Measurements from ENCODE around the gene ADGRD1.
"Not testable (repeated sequence)": the region's sequence is repeated elsewhere in the genome, so short reads cannot be mapped to it uniquely, and the experiment has no call there.

ADGRD1 gene

GRCh38 chr12:131105736-131106348, 152.1 kb downstream of the ADGRD1 start:
- intact Hi-C loops (cut with DNase I), result loop anchor here (2.0 kb wide), 1 partner anchor 729 kb away; no protein-coding TSS in a partner anchor
- peak in 8 of 10 donors; percentile 52 to 94 (median 69) for DNase-seq

GRCh38 chr12:131106349-131106941, 152.7 kb downstream of the ADGRD1 start:
- DNase-seq, result peak in 3 of 10 donors; percentile 50 to 77 (median 69)

GRCh38 chr12:131108177-131108955, 154.7 kb downstream of the ADGRD1 start:
- intact Hi-C loops (cut with DNase I), result no loop called here
- DNase-seq, result peak in 5 of 10 donors; percentile 5 to 48 (median 44)

More at GRCh38 chr12:131106349-131106941, 152.7 kb downstream of the ADGRD1 start:
- intact Hi-C loops (cut with DNase I), result no loop called here

- intact Hi-C loops (cut with DNase I), result no loop called here
Observed at GRCh38 chr12:131111446-131111845, 157.7 kb downstream of the ADGRD1 start.

GRCh38 chr12:131112021-131112420, 158.3 kb downstream of the ADGRD1 start:
- DNase-seq, result peak in 1 of 10 donors; percentile 33
- intact Hi-C loops (cut with DNase I), result no loop called here

More at GRCh38 chr12:131111446-131111845, 157.7 kb downstream of the ADGRD1 start:
- DNase-seq, result no peak

- intact Hi-C loops (cut with DNase I), result no loop called here
- peak in 4 of 10 donors; percentile 5 to 84 (median 44) for DNase-seq
Observed at GRCh38 chr12:131112700-131113290, 159.1 kb downstream of the ADGRD1 start.

- intact Hi-C loops (cut with DNase I), result no loop called here
- peak in 4 of 10 donors; percentile 1 to 60 (median 32) for DNase-seq
Observed at GRCh38 chr12:131113568-131114270, 160.0 kb downstream of the ADGRD1 start.

GRCh38 chr12:131114271-131114670, 160.6 kb downstream of the ADGRD1 start:
- DNase-seq, result peak in 2 of 10 donors; percentile 5 to 31
- intact Hi-C loops (cut with DNase I), result no loop called here

GRCh38 chr12:131114942-131115584, 161.4 kb downstream of the ADGRD1 start:
- DNase-seq, result peak in 3 of 10 donors; percentile 35 to 51 (median 43)
- intact Hi-C loops (cut with DNase I), result no loop called here

- intact Hi-C loops (cut with DNase I), result no loop called here
- DNase-seq, result peak in 3 of 10 donors; percentile 51 to 68 (median 60)
Observed at GRCh38 chr12:131115766-131116467, 162.2 kb downstream of the ADGRD1 start.

- intact Hi-C loops (cut with DNase I), result no loop called here
- DNase-seq, result peak in 4 of 10 donors; percentile 51 to 89 (median 66)
Observed at GRCh38 chr12:131116468-131117117, 162.9 kb downstream of the ADGRD1 start.

GRCh38 chr12:131117438-131118245, 163.9 kb downstream of the ADGRD1 start:
- intact Hi-C loops (cut with DNase I), result no loop called here

GRCh38 chr12:131118371-131118770, 164.7 kb downstream of the ADGRD1 start:
- DNase-seq, result peak in 3 of 10 donors; percentile 48 to 53 (median 52)
- intact Hi-C loops (cut with DNase I), result no loop called here

More at GRCh38 chr12:131117438-131118245, 163.9 kb downstream of the ADGRD1 start:
- DNase-seq, result peak in 2 of 10 donors; percentile 22 to 45

GRCh38 chr12:131119345-131119744, 165.6 kb downstream of the ADGRD1 start:
- DNase-seq, result peak in 1 of 10 donors; percentile 57
- intact Hi-C loops (cut with DNase I), result not testable (repeated sequence)

- no peak for DNase-seq
- intact Hi-C loops (cut with DNase I), result no loop called here
Observed at GRCh38 chr12:131119936-131120335, 166.2 kb downstream of the ADGRD1 start.

GRCh38 chr12:131120831-131121271, 167.1 kb downstream of the ADGRD1 start:
- intact Hi-C loops (cut with DNase I), result no loop called here
- DNase-seq, result peak in 3 of 10 donors; percentile 30 to 62 (median 55)

GRCh38 chr12:131121705-131122405, 168.1 kb downstream of the ADGRD1 start:
- DNase-seq, result peak in 3 of 10 donors; percentile 40 to 83 (median 79)
- intact Hi-C loops (cut with DNase I), result no loop called here

All from posterior cingulate gyrus (tissue), 11 donors.